HG02981 (cell line): ENCODE data around the gene PIK3AP1.
"Not testable (repeated sequence)": the region's sequence is repeated elsewhere in the genome, so short reads cannot be mapped to it uniquely, and the experiment has no call there.

ENCODE experiments used
- ATAC-seq: cut with Tn5 transposase; IDR thresholded peaks from one replicate; pipeline ENCODE4 v1.9.1; 2021; ENCODE audit warnings: mild to moderate bottlenecking, moderate library complexity; ENCODE audit not compliant: unreplicated experiment

The PIK3AP1 gene, protein sequence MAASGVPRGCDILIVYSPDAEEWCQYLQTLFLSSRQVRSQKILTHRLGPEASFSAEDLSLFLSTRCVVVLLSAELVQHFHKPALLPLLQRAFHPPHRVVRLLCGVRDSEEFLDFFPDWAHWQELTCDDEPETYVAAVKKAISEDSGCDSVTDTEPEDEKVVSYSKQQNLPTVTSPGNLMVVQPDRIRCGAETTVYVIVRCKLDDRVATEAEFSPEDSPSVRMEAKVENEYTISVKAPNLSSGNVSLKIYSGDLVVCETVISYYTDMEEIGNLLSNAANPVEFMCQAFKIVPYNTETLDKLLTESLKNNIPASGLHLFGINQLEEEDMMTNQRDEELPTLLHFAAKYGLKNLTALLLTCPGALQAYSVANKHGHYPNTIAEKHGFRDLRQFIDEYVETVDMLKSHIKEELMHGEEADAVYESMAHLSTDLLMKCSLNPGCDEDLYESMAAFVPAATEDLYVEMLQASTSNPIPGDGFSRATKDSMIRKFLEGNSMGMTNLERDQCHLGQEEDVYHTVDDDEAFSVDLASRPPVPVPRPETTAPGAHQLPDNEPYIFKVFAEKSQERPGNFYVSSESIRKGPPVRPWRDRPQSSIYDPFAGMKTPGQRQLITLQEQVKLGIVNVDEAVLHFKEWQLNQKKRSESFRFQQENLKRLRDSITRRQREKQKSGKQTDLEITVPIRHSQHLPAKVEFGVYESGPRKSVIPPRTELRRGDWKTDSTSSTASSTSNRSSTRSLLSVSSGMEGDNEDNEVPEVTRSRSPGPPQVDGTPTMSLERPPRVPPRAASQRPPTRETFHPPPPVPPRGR

DNA sequence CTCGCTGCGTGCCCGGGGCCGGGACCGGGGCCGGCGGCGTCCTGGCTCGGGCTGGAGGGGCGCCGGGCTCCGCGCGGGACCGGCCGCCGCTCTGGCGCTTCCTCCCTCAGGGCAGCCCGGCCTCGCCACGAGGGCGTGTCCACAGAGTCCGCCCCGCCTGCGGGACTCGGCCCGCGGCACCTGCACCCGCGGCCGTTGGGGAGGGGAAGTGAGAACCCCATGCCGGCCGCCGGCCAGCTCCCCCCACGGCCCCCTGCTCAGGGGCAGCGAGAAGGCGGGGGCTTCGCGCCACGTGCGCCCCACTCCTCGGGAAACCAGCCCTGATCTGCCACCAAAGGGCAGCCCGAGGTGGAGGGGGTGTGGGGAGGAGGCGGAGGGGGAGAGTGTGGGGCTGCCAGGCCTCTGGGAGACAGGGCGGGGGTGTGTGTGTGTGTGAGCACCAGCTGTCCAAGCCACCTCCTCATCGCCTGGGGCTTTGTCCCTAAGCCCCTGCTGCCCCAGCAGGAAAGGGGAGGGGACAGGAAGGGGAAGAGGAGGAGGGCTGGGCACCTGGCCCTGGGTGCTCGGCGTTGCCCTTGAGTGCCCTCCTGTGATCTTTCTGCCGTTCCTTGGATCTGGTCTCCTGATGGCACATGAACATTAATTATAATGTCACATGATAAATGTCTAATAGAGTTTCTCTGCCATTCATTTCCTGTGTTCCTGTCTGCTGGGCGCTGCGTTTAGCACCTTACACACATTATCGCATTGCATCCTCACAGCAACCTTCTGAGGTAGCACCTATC, at the start of gene PIK3AP1:
PIK3AP1 (minus strand) TSS at position 93 of the 785 bp plus-strand sequence. CDS start 120 bp downstream, outside the sequence.
- ATAC-seq: peak; percentile 60

DNA sequence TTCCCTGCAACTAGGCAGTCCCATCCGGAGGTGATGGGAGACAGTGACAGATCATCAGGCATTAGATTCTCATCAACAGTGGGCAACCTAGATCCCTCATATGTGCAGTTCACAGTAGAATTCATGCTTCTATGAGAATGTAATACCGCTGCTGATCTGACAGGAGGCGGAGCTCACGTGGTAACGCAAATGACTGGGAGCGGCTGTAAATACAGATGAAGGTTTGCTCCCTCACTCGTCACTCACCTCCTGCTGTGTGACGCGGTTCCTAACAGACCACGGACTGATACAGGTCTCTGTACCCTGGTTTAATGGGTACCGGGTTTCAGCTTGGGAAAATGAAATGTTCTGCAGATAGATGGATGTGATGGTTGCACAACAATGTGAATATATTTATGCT, 47.8 kb upstream of the PIK3AP1 start:
- no peak for ATAC-seq

DNA sequence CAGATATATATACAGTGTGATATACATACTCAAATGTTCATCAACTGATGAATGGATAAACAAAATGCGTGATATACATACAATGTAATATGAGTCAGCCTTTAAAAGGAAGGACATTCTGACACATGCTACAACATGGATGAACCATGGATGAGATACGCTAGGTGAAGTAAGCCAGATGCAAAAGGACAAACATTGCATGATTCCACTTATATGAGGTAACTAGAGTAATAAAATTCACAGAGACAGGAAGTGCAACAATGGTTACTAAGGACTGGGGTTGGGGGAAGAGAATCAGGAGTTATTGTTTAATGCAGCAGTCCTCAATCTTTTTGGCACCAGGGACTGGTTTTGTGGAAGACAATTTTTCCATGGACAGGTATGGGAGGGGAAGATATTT, 47.3 kb upstream of the PIK3AP1 start:
- ATAC-seq: no peak

DNA sequence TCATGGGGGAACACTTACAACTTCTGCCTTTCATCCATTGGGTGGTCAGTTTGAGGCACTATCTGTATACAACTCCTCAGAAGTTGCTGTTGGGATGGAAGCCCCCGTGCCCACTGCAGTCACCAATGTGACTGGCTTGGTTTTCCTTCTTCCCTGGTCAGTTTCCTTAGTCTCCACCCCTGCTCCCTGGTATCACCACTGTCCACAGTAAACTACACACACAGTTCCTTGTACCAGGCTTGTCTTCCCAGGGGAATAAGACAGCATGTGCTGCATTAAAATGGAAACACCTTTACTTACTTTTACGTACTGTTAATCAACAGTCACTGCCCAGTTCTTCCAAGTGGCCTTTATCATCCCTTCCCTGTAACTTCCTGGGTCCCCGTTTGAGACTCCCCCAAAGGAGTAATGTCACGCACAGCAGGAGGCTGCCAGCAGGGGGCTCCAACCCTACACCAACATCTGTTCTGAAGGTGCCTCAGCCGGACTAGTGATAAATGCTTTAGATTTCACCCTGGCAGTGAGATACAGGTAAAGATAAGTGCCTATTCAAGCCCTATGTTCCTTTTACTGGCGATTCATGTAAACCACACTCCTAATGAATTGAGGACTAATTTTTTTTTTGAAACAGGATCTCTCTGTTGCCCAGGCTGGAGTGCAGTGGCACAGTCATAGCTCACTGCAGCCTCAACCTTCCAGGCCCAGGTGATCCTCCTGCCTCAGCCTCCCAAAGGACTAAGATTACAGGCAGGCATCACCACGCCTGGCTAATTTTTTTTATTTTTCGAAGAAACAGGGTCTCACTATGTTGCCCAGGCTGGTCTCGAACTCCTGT, 45.3 kb upstream of the PIK3AP1 start:
- ATAC-seq: no peak

DNA sequence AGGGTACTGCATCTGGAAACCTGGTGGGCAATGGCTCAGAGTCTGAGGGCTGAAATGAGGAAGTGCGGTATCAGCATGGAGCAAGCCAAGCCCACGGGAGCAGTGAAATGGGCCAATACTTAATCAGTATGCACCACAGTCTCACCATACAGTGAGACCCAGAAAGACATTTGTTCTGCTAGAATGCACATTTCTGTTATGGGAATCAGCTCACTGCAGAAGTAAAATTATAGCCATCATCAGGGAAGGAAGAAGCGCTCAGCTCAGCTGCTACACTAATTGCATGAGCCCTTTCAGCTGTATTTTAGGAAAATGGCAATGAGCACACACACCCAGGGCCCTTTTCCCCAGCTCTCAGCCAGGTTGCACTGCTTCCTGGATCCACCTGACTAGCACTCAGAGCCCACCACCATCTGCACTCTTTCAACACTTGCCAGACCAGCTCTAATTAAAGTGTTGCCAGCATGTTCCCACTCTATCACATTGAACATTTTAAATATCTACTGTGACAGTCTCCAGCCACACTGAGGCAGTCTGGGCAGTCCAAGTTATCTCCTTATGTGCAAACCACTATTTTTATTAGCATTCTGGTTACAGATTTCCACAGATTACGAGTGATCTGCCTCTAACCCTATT, 44.2 kb upstream of the PIK3AP1 start:
- ATAC-seq: no peak

DNA sequence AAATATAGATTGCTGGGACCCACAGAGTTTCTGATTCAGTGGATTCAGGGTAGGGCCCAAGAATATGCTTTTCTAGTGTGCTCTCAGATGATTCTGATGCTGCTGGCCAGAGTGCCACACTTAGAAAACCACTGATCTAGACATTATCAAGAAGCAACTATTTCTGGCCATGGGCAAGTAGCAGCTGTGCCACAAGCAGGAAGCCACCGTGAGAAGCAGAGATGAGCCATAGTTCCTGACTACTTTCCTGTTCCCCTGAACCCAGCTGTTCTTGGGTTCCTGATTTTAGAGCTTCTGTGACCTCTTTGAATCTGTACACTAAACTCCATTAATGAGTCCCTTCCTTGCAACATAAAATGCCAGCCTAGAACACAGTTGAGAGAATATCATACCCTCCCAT, 38.1 kb upstream of the PIK3AP1 start:
- peak; percentile 74 for ATAC-seq

DNA sequence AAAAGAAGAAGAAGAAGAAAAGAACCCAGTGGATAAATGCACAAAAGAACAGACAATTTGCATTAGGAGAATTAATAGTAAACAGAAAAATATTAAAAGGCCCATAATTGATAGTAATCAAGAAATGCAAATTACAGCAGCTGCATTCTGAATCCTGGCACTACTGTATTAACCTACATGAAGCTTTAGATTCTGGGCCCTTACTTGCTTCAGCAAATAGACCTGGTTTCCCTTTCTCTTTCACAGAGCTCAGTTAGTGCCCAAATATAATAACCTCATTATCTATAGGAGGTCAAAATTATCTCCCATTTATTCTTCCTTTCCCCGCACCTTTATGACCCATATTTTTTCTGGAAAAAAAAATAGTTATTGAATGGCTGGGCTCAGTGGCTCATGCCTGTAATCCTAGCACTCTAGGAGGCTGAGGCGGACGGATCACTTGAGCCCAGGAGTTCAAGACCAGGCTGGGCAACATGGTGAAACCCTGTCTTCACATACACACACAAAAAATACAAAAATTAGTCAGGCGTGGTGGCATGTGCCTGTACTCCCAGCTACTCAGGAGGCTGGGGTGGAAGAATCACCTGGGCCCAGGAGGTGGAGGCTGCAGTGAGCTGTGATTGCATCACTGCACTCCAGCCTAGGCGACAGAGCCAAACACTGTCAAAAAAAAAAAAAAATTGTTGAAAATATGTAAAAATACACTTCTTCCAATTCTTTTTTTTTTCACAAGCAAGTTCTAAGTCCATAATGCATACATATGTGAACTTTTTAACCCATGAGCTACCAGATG, 36.0 kb upstream of the PIK3AP1 start:
- ATAC-seq: peak; percentile 59

DNA sequence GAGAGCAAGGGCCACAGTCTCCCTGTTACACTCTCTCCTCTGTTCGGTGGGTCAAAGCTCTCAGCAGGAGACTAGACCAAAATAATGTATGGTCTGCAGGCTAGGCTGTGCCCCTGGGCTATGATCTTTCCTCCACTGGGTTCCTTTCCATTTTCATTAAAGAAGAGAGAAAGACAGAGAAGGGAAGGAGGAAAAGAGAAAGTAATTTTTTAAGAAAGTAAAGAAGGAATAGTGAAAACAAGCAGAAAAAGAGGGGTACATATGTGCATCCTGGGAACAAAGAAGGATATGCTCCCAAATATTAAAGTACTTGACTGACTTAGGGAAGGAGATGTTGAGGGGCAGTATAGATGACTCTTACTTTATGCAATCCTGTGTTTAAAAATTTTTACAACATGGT, 33.6 kb upstream of the PIK3AP1 start:
- ATAC-seq: no peak

DNA sequence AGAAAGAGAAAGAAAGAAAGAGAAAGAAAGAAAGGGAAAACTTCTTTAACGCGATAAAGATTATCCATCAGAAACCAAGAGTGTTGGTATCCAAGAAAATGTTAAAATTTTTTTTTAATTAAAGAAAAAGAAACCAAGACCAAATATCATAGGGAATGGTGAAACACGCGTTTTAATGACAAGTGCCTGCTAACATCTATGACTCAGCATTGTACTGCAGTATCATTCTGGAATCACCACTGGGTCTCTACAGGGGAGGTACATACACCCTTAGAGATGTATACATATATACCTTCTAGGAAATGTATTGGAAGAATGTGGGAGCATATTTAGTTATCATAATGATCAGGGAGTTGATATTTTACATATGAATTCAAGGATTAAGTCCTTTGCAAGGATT, 32.1 kb upstream of the PIK3AP1 start:
- no peak for ATAC-seq

DNA sequence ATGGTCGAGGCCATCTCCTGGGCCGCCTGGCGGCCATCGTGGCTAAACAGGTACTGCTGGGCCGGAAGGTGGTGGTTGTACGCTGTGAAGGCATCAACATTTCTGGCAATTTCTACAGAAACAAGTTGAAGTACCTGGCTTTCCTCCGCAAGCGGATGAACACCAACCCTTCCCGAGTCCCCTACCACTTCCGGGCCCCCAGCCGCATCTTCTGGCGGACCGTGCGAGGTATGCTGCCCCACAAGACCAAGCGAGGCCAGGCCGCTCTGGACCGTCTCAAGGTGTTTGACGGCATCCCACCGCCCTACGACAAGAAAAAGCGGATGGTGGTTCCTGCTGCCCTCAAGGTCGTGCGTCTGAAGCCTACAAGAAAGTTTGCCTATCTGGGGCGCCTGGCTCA, 30.0 kb upstream of the PIK3AP1 start:
- ATAC-seq: not testable (repeated sequence)

DNA sequence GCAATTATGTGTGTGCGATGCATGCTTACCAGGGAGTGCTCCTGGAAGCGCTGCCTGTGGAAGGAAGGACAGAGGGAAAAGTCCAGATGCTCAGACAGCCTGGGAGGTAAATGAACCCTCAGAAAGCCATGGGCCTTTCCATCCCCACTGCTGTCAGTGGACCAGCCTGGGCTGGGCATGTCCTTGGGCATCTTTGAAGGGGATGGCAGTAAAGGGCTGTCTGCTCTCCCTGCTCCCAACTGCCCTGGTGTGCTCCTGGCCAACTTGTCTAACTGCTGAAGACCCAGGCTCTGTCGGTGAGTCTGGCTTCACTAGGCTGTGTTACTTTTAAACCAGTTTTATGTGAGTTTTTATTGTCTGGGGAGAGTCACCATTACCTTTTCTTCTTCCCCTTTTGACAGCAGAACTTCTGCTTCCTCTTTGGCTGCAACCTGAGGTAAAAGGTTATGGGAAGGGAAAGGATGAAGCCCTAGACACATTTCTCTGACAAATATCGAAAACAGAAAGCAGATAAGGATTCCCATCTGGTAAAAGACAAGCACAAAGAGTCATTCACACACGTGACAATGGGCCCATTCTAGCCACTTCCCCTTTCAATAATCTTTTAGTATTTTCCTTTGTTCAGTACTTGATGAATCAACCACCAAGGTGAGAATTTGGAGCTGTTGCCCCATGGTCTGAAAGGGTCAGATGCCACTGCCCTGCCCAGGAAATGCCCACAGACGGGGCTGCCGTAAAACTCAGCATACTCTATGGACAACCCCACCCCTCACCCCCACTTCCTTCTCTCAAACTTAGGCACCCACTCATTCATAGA, 27.6 kb upstream of the PIK3AP1 start:
- ATAC-seq: peak; percentile 90

DNA sequence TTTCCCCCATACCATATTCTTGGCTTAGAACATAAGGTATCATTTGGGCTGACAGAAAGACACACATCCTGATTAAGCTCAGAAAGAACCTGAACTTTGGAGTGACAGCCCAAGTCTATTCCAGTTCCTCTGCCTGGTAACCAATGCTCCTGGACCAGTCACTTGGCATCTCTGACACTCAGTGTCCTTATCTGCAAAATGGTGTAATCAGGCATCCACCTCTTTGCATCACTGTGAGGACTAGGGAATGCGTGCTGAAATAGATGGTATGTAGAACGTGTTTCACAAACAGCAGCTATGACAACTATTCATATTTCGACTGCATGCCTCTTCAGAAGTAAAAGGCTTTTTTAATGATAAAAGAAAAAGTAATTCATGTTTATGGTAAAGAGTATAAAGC, 26.2 kb upstream of the PIK3AP1 start:
- no peak for ATAC-seq

DNA sequence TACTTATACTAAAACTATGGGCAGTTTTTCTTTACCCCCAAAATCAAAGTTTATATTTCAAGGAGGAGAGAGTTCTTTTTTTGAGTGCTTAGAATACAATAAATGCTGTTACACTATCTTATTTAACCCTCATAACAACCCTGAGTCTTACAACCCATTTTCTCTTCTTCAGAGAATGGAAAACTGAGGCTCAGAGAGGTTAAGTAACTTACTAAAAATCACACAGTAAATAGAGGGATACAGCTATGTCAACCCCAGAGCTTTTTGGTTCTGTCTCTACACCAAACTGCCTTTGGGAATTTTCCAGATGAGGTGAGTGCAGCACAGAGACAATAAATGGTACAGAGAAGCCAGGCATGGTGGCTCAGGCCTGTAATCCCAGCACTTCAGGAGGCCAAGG, 25.6 kb upstream of the PIK3AP1 start:
- no peak for ATAC-seq

DNA sequence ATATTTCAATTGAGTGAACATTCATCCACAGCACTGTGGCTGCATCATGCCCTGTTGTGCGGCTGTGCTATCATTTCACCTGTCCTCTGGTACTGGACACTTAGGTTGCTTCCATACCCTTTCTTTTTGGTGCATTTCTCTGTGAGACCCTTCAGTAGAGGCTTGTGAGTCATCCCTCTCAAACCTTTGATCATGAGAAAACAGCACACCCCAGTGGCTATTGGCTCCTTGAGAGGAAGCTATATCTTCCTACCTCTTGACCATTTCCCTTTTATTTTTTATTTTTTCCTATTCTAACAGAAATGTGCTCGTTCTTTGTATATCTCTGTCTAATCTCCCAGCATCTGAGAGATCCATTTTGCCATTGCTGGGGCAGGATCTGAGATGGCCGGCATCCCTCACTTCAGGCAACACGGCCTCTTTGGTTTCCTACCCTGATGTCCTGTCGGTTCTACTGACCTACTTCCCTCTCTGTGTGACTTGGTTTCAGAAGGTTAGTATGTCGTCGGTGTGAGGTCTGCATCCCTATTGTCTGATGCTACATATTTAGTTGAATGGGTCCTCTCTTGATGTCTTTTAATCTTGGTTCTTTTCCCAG, 23.8 kb upstream of the PIK3AP1 start:
- no peak for ATAC-seq

DNA sequence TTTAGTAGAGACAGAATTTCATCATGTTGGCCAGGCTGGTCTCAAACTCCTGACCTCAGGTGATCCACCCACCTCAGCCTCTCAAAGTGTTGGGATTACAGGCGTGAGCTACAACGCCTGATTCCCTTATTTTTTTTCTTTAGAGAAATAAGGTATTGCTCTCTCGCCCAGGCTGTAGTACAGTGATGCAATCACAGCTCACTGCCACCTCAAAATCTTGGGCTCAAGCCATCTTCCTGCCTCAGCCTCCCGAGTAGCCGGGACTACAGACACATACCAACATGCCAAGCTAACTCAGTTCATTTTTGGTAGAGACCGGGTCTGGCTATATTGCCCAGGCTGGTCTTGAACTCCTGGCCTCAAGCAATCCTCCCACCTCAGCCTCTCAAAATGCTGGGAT, 21.2 kb upstream of the PIK3AP1 start:
- ATAC-seq: not testable (repeated sequence)

DNA sequence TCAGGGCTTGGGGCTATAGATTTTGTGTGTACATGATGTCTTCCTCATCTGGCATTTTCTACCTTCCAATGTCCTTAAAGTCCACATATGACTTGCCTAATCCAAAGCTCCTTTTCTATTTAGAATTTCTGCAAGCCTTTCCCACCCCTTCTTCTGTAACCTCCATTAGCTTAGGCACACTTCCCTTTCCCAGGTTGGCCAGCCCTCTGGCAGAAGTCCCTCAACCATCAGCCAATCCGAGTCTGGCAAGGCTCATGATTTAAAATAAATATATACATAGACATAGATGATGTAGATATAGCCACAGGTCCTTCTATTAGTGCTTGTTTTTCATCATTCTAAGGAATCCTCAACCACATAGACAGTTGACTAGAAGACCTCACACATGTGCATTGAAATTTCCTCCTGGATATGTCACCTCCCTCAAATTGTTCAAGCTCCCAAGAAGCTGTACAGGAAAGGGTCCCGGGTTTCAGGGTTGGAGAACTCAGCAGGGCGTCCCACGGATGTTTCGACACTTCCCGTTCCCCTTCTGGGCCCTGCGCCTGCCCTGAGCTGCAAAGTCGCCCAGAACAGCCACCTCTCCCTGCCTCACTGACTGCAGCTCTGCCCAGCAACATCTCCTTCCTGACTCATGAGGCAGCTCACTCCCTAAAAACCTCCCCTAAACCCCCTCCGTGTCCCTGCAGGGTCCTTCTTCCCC, 20.4 kb upstream of the PIK3AP1 start:
- no peak for ATAC-seq

DNA sequence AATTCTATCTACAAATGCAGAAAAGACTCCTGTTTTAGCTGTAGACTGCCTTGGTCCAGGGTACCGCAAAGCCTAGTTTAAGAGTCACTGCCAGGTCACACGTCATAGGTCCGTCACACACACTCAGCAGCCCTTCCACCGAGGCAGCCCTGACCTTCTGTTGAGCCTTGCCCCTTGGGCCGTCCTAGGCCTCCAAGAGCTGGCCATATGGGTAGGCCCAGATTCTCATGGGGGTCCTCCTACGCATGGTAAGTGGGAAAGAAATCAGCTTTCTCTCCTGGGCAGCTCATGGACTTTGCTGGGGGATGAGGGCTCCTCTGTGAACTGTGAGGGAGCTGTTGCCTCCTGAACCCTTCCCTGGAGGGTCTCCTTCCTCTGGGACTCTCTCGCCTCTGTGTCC, 19.8 kb upstream of the PIK3AP1 start:
- ATAC-seq: no peak
